Lower leg skin (tissue), 4 donors: ENCODE data around the gene CD207. TPM values are rescaled to one million over a fixed set of nuclear protein-coding genes. Genes with fewer than 3 reads are reported as not detected.
A peak's percentile ranks its signal among the peaks of the same experiment; 100 is the strongest.
"Not testable (repeated sequence)": the region's sequence is repeated elsewhere in the genome, so short reads cannot be mapped to it uniquely, and the experiment has no call there.

Source experiments
- DNase-seq, 2 donors: peaks; one replicate each; pipeline ENCODE4 v3.0.0-alpha.2; 2019; ENCODE audit warnings: low spot score in 2 of 2
- H3K4me3 ChIP-seq: fragments of 200-600 bp; sonication (generic); 2 replicates; pipeline ENCODE4 v1.5.1; 2017; ENCODE audit warnings: mild to moderate bottlenecking, low read depth; ENCODE audit not compliant: poor library complexity, severe bottlenecking
- CTCF ChIP-seq, 3 donors: fragments of 450-650 bp; IDR thresholded peaks; one replicate each; pipeline ENCODE4 v1.5.1; 2016; ENCODE audit warnings: antibody characterized with exemption in 3 of 3, mild to moderate bottlenecking in 3 of 3, moderate library complexity in 2 of 3
- POLR2A ChIP-seq, 2 donors: fragments of 450-650 bp; IDR thresholded peaks; one replicate each; pipeline ENCODE4 v1.6.1; 2016 to 2017; ENCODE audit warnings: antibody characterized with exemption in 2 of 2, mild to moderate bottlenecking in 1 of 2, moderate library complexity in 1 of 2
- WGBS, 2 donors: methylation state at CpG; one replicate each; pipeline ENCODE4 v1.1.5; 2018; 5-methylcytosine and 5-hydroxymethylcytosine counted together
- intact Hi-C: fragments of 100-400 bp; cut with DNase I; formaldehyde crosslinking; loops from one replicate; pipeline ENCODE4 v1.15.0; 2023; ENCODE audit warnings: low total_unique reads
- total RNA-seq, 4 donors: library from RNA; depleted of rRNA; stranded (reverse); fragments of >200 nt; gene quantifications; one replicate each; pipeline ENCODE4 v1.1.0, GENCODE V29; 2016

The CD207 gene
- total RNA-seq: 10 to 100 TPM; 26.8 to 57.6 (median 39.4) TPM

GRCh38 chr2:70835643-70836042 is at the start of gene CD207:
Gene CD207 (minus strand): TSS chr2:70835816. CDS start chr2:70835776, 40 bp downstream.
- no peak within 1 kb of the TSS for H3K4me3 ChIP-seq
- intact Hi-C loops: no loop called here
- 84 to 86% methylated on average over 4 of the region's 4 CpGs for WGBS, 2 donors
- no peak for TF ChIP-seq CTCF (IDR thresholded peaks at IDR 0.05)
- no peak for TF ChIP-seq POLR2A (IDR thresholded peaks at IDR 0.05)
- no peak for DNase-seq

- intact Hi-C loops: not testable (repeated sequence)
- WGBS, 2 donors: 49 to 58% methylated on average over 3 of the region's 3 CpGs
These were observed 42.9 kb upstream of the CD207 start for GRCh38 chr2:70878543-70878942.

GRCh38 chr2:70876138-70876537 is 40.5 kb upstream of the CD207 start:
- DNase-seq: peak in 1 of 2 donors; percentile 60
- H3K4me3 ChIP-seq, intact Hi-C loops: not testable (repeated sequence)
- 77 to 80% methylated on average over 7 to 9 of the region's 9 CpGs for WGBS, 2 donors

More at GRCh38 chr2:70878543-70878942, 42.9 kb upstream of the CD207 start:
- not testable (repeated sequence) for H3K4me3 ChIP-seq, DNase-seq

- intact Hi-C loops: loop anchor here (5.0 kb wide), 1 partner anchor 74 kb away; no protein-coding TSS in a partner anchor
- DNase-seq: peak in 1 of 2 donors; percentile 57
- 55 to 60% methylated on average over 4 of the region's 4 CpGs for WGBS, 2 donors
- TF ChIP-seq POLR2A (IDR thresholded peaks at IDR 0.05) (no peak), CTCF (IDR thresholded peaks at IDR 0.05) (no peak)
- no peak overlapping the region for H3K4me3 ChIP-seq
These were observed 37.9 kb upstream of the CD207 start for GRCh38 chr2:70873541-70873940.

GRCh38 chr2:70871398-70872211 is 36.0 kb upstream of the CD207 start:
- TF ChIP-seq POLR2A (IDR thresholded peaks at IDR 0.05) (no peak), CTCF (IDR thresholded peaks at IDR 0.05) (peak in 1 of 3 donors; percentile 26)
- WGBS, 2 donors: 10 to 20% methylated on average over 19 to 36 of the region's 36 CpGs
- no peak overlapping the region for H3K4me3 ChIP-seq
- intact Hi-C loops: loop anchor here (5.0 kb wide), 1 partner anchor 76 kb away; no protein-coding TSS in a partner anchor
- DNase-seq: peak; percentile 70 to 97

- DNase-seq: no peak
- intact Hi-C loops: loop anchor here (5.0 kb wide), 1 partner anchor 77 kb away; no protein-coding TSS in a partner anchor
- WGBS, 2 donors: 54 to 59% methylated on average over 5 of the region's 5 CpGs
- no peak overlapping the region for H3K4me3 ChIP-seq
- TF ChIP-seq POLR2A (IDR thresholded peaks at IDR 0.05): no peak
- TF ChIP-seq CTCF (IDR thresholded peaks at IDR 0.05): no peak
These were observed 35.2 kb upstream of the CD207 start for GRCh38 chr2:70870790-70871189.
